ENCODE results near the gene VOPP1.

- no peak for TF ChIP-seq CTCF (IDR thresholded peaks at IDR 0.05)
- TF ChIP-seq POLR2A (IDR thresholded peaks at IDR 0.05) = no peak
Observed at GRCh38 chr7:55432506-55432905, 139.8 kb downstream of the VOPP1 start.
